Activated CD8-positive, alpha-beta memory T cell treated with anti-CD3 and anti-CD28 coated beads for 36 hours (primary cell): ENCODE results near the gene MITD1. TPM values are rescaled to one million over a fixed set of nuclear protein-coding genes. Genes with fewer than 3 reads are reported as not detected.
"Not testable (repeated sequence)": the region's sequence is repeated elsewhere in the genome, so short reads cannot be mapped to it uniquely, and the experiment has no call there.

ENCODE experiments used
- CTCF ChIA-PET: fragments of 350-600 bp; sonication (Branson Sonifier 250); formaldehyde crosslinking; loops from one replicate; lab custom pipeline; 2021; ENCODE audit warnings: antibody characterized with exemption; lab: Charles Lee
- POLR2A ChIA-PET: fragments of 350-600 bp; sonication (Branson Sonifier 250); formaldehyde crosslinking; loops from one replicate; lab custom pipeline; 2021; ENCODE audit warnings: antibody characterized with exemption; lab: Charles Lee
- total RNA-seq, 2 experiments: library from RNA; stranded (reverse); gene quantifications; one replicate each; pipeline ENCODE4 v1.2.3, GENCODE V29; 2021

MITD1 gene
- total RNA-seq, 2 experiments from 2014 or later = 51.2 to 52.7 TPM

DNA sequence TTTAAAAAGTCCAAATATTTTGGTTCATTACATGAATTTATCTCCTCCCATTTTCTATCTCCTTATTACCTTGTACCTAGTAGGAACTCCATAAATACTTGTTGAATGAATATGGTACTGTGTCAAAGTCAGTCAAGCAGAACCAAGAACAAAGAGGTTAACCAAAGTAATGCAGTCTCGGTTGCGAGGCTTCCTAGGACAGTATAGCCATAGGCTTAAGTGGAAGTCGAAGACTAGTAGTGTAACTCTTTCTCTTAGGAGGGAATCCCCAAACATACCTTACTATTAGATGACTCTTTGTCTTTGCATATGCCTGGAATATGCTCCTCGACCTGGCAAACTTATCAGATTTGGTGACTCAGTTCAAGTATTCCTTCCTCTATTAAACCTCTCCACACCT lies 21.3 kb downstream of the MITD1 start:
- ChIA-PET CTCF (no interaction called here), POLR2A (no interaction called here)

DNA sequence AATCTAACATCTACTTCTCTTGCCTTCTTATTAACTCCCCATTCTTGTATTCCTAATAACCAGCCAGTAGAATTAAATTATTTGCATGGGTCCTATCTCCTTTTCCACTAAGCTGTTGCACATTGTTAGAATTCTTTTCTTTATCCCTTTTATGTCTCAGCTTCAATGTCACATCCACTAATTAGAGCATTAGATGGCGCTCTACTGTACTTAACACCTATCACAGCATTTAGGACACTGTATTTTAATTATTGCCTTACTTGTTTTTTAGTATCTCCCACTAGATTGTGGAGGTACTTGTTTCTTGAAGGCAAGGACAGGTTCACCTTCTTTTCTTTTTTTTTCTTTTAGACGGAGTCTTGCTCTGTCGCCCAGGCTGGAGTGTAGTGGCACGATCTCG lies 22.3 kb downstream of the MITD1 start:
- ChIA-PET CTCF (no interaction called here), POLR2A (no interaction called here)

DNA sequence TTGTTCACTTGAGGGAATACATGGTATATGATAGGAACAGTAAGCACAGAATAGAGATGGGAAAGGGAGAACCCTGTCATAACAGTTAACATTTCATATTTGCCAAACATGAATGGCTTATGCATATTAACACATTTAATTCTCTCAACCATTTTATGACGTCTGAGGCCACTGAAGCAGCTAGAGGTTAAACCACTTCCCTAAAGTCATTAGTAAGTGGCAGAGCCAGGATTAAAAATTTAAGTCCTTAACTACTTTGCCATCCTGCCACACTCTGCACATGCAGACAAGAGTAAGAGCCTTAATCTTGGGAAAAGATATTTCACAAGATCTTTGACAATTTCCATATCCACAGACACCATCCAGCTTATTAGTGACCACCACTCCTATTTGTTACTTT lies 24.0 kb downstream of the MITD1 start:
- ChIA-PET POLR2A (no interaction called here), CTCF (interaction anchor here (1.6 kb wide), 1 partner anchor 10 kb away, joined by 4 read pairs; no protein-coding TSS in a partner anchor)

DNA sequence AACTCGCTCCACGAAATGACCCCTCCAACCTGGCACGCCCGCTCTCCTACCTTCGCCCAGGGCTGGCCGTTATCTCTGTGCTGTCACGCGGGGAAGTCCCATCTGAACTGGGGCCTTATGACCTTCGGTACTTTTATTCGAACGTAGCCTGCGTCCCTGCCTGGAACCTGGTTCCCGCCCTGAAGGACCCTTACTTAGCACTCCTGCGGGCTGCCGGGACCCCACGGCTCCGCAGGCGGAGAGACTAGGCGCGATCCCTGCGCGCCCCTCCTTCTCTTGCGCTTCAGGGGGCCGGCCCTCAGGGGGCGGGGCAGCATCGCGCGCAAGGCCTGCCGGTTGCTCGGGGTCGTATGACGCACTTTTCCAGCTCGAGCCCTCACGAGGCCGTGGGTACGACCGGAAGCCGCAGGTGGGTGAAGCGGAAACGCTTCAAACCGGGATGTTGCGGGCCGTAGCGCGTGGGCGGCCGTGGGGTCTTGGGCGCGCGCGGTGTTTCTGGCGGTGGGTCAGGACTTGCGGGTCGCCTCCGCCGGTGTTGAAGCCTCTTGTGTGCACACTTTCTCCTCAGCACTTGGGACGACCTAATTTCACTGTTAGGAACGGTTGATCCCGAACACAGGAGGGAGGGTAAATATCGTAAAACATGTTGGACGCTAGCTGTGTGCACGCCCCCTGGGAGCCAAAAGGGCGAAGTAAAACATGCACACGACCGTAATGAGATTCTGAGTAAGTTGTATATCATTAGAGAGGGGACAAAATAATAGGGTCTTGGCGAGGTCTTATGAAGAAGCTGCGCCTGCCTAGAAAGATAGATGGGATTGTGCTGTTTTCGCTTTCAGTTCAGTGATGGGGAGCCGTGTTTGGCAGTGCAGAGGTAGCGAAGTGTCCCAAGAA lies 26.0 kb downstream of the MITD1 start, which contains the start of the genes LIPT1 and TSGA10:
Gene LIPT1 (plus strand): TSS at position 325 of the 894 bp plus-strand sequence. CDS start 6,991 bp downstream, outside the sequence.
Gene TSGA10 (minus strand): TSS at position 300 of the 894 bp plus-strand sequence. CDS start 45,503 bp downstream, outside the sequence.
- POLR2A ChIA-PET = interaction anchor here (1.0 to 2.5 kb wide), 4 partner anchors 11 to 25 kb away, joined by 3 to 20 read pairs (median 6); partner anchors contain the start of genes C2orf15, MITD1 and MRPL30

DNA sequence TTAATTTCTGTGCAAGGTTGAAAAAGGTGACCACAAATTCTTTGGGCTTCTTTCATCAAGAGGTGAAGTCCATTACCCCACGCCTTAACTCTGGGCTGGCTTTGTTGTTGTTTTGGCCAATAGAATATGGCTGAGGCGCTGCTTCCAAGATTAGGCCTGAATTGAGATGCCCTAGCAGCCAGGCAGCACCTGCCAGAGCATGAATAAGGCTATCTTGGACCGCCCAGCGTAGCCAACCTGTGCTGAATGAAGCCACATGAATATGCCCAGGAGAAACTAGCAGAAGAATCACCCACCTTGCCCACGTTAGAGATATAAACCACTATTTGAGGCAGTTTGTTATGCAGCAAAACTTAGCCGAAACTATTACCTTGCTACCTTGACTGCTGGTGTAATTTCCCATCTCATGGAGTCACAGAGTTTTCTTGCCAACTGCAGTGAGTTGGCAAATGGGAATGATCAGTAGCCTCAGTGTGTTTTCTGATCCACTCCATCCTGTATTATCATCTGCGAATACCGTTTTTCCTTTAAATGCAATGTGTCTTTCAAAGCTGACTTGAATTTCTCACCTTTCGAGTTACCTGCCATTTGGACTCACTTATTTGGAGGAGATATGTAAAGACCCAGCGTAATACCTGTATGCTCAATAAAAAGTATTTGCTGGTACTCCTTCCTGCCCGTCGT lies 26.8 kb downstream of the MITD1 start:
- CTCF ChIA-PET = interaction anchor here (0.9 to 2.5 kb wide), 2 partner anchors 13 to 19 kb away, joined by 3 to 11 read pairs; partner anchors contain the start of gene C2orf15
- POLR2A ChIA-PET = interaction anchor here (1.0 to 2.5 kb wide), 3 partner anchors 12 to 15 kb away, joined by 3 to 20 read pairs (median 5); partner anchors contain the start of gene C2orf15

More for the DNA sequence above, 26.0 kb downstream of the MITD1 start, which contains the start of the genes LIPT1 and TSGA10:
- CTCF ChIA-PET = interaction anchor here (0.7 to 2.5 kb wide), 4 partner anchors 14 to 232 kb away, joined by 3 to 11 read pairs (median 4); partner anchors contain the start of genes C2orf15 and MITD1

DNA sequence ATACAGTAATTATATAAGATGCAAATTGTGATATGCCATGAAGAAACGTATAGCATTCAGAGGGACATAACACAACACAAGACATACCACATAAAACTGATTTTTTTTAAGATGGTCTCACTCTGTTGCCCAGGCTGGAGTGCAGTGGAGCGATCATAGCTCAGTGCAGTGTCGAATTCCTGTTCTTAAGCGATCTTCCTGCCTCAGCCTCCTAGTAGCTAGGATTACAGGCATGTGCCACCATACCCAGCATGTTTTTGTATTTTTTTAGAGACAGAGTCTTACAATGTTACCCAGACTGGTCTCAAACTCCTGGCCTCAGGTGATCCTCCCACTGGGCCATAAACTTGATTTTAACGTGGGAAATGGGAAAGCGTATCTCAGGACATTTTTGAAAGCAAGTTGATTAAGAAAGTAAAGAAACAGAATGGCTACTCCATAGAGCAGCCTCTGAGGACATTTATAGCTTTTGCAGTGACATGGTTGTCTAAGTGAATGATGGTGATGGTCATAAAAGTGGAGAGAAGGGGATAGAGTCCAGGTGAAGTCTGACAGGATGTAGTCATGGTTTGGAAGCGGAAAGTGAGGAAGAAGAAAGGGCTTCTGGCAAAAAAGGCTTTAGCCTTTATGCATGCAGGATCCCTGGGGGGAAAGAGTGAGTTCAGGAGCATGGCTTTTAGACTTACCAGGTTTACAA lies 28.5 kb downstream of the MITD1 start:
- CTCF ChIA-PET = no interaction called here
- POLR2A ChIA-PET = no interaction called here

DNA sequence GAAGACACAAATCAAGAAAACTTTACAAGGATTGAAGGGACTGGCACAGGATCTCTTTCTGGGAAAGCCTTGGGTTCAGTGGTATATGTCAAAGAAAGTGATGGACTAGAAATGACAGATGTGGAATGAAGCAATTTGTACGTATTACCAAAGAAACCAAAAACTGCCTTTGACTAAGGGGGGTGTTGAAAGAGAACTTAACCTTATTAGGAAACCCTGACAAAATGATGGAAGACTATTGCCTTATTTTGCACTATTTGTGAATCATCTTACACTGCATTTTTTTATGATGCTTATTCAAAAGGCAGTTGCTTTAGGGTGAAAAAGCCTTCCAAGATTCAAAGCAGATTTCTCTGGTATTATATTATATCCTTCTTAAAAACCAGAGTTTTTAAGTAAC lies 30.2 kb downstream of the MITD1 start:
- POLR2A ChIA-PET = no interaction called here

DNA sequence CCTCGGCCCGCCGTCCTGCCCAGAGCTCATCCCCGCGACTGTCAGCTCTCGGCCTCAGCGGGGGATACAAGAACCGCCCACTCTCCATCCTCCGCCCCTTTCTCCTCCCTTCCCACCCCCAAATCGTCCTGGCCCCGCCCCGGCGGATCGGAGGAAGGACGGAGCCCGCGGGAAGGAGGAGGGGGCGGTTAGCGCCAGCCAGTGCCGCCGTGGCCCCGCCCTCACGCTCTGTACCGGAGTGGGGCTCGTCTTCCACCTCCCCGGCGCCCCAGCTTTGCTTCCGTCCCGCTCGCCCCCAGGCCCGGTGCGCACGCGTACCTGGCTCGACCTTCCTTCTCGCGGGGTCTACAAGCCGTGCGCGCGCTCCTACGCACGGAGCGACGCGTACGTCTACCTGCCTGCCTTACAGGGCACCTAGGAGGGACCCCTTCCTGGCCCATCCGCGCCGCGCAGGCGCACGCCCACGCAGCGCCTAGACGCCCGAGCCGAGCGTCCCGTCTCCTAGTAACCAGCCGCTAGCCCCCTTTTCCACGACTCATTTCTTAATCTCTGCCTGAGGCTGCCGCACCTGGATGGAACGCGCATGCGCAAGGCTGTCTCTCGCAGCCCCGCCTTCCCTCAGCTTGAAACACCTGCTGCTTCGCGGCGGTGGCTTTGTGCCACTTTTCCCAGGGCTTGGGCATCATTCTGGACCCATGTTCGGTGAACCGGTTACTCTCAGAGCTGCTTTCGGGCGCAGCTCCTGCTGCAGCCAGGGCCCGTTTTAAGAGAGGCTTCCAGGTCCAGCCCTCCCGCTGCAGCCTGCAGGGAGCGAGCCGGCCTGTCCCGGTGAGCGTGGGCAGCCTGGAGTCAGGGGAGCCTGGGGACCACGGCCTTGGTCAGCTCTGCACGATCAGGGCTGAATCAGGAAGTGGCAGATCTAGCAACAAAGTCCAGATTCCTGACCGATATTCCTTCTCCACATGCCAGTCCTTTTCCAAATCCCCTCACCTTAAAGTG lies 39.4 kb downstream of the MITD1 start, which contains the start of gene C2orf15:
Gene C2orf15 (plus strand): TSS at position 598 of the 999 bp plus-strand sequence. CDS start 8,852 bp downstream, outside the sequence.
- POLR2A ChIA-PET = interaction anchor here (0.6 to 2.1 kb wide), 6 partner anchors 8 to 628 kb away, joined by 3 to 20 read pairs (median 3); partner anchors contain the start of genes EIF5B, LIPT1 and TSGA10
- CTCF ChIA-PET = interaction anchor here (0.7 to 2.2 kb wide), 4 partner anchors 14 to 62 kb away, joined by 3 to 11 read pairs (median 5); partner anchors contain the start of genes LIPT1 and TSGA10

More for the DNA sequence above, 30.2 kb downstream of the MITD1 start:
- CTCF ChIA-PET = no interaction called here

DNA sequence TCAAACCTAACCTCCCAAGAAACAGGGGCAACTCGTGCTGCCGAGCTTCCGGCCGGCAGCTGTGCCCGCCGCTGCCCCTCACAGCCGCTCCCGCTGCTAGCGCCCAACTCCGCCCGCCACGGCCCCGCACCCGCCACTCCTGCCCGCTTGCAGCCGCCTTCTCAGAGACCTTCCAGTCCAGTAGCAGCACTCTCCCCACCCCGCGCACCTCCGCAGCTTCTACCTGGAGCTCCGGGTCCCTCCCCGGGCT lies 40.1 kb downstream of the MITD1 start:
- CTCF ChIA-PET = interaction anchor here (1.2 to 2.2 kb wide), 3 partner anchors 14 to 39 kb away, joined by 4 to 11 read pairs (median 6); partner anchors contain the start of genes LIPT1 and TSGA10
- POLR2A ChIA-PET = interaction anchor here (0.6 to 2.1 kb wide), 5 partner anchors 9 to 627 kb away, joined by 3 to 20 read pairs (median 3); partner anchors contain the start of genes EIF5B, LIPT1 and TSGA10

DNA sequence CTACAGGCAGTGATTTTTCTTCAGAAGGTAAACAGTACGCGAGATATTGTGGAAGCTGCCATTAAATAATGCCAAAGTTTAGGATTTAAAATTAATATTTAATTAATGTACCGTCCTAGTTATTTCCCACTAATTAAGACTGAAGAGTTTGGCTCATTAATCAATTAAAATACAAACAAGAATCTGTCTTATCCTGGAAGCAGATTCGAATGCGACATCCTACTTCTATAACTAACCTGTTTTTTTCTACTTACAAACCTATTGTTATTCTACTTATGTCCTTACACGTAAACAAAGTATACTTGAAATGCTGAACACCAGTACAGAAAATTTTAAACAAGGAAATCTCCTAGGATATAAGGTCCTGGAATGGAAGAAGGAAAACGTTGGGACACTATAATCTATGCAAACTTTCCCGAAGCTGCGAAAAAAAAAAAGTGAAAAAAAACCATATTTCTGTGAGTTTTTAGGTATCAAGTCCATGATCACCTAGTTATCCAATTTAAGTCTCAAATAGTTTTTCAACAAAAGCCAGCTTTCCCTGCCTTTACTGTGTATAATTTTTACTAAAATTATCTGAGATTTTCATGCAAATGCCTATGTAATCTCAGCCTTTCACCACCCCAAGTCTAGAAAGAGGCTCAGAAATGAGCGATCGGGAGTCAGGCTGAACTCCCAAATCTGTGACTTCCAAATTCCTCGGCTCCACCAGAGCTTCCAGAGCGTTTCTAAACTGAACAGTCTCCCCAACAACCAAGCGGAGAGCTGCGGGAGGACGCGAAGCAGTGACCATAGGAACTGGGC lies 40.6 kb downstream of the MITD1 start:
- CTCF ChIA-PET = interaction anchor here (1.2 to 2.2 kb wide), 3 partner anchors 15 to 40 kb away, joined by 4 to 11 read pairs (median 6); partner anchors contain the start of genes LIPT1 and TSGA10
- POLR2A ChIA-PET = interaction anchor here (0.6 to 2.1 kb wide), 4 partner anchors 15 to 627 kb away, joined by 3 to 20 read pairs (median 6); partner anchors contain the start of genes EIF5B, LIPT1 and TSGA10

DNA sequence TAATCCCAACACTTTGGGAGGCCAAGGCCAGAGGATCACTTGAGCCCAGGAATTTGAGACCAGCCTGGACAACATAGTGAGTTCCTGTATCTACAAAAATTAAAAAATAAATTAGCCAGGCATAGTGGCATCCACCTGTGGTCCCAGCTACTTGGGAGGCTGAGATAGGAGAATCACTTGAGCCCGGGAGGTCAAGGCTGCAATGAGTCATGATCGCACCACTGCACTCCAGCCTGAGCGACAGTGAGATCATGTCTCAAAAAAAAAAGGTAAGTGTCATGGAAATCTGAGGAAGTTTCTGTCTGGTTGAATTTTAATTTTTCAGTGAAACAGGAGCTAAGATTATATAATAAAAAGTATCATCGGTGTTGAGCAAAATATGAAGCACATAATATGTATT lies 41.9 kb downstream of the MITD1 start:
- ChIA-PET POLR2A (no interaction called here), CTCF (no interaction called here)

DNA sequence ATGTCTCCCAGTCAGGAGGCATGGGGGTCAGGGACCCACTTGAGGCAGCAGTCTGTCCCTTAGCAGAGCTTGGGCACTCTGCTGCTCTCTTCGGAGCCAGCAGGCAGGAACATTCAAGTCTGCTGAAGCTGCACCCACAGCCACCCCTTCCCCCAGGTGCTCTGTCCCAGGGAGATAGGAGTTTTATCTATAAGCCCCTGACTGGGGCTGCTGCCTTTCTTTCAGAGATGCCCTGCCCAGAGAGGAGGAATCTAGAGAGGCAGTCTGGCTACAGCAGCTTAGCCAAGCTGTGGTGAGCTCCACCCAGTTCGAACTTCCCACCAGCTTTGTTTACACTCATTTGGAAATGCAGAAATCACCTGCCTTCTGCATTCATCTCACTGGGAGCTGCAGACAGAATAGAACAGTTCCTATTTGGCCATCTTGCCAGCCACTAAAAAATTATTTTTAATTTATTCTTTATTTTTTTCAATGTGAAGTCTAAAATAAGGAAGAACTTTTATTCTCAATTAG lies 45.8 kb downstream of the MITD1 start:
- CTCF ChIA-PET, POLR2A ChIA-PET: not testable (repeated sequence)

DNA sequence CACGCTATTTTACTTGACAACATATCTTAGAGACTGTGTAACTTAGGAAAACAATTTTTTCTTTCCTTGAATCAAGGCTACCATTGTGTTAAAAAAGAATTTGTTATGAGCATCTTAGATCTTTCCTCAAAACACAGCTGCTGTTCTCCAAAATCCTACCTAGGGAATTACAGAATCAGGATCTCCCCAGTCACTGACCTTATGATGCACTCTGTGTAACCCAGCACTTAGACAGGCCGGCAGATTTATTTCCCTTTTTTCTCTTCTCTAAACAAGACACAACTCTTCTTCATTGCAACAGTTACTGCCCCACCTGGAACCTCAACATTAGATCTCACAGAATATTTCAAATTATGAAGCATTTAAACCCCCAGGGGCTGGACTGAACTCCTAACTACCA lies 52.9 kb downstream of the MITD1 start:
- ChIA-PET CTCF (no interaction called here), POLR2A (no interaction called here)
